Endothelial cell (in vitro differentiated cells): Measurements from ENCODE around the gene MLLT3. TPM values are rescaled to one million over a fixed set of nuclear protein-coding genes. Genes with fewer than 3 reads are reported as not detected.

Source experiments
- DNase-seq: peaks from one replicate; pipeline ENCODE4 v3.0.0; 2021; ENCODE audit warnings: low spot score
- H3K27ac Mint-ChIP-seq: one replicate; pipeline ENCODE4 v1.8.0; 2021; ENCODE audit warnings: mixed read lengths, inconsistent platforms; ENCODE audit not compliant: unreplicated experiment
- H3K27me3 Mint-ChIP-seq: one replicate; pipeline ENCODE4 v1.8.0; 2021; ENCODE audit warnings: mild to moderate bottlenecking, moderate library complexity, mixed read lengths, inconsistent platforms; ENCODE audit not compliant: unreplicated experiment
- H3K36me3 Mint-ChIP-seq: one replicate; pipeline ENCODE4 v1.8.0; 2021; ENCODE audit warnings: mild to moderate bottlenecking, low read depth, mixed read lengths, inconsistent platforms; ENCODE audit not compliant: unreplicated experiment
- H3K4me1 Mint-ChIP-seq: one replicate; pipeline ENCODE4 v1.8.0; 2021; ENCODE audit warnings: mild to moderate bottlenecking, mixed read lengths, inconsistent platforms; ENCODE audit not compliant: unreplicated experiment
- H3K4me3 Mint-ChIP-seq: one replicate; pipeline ENCODE4 v1.8.0; 2021; ENCODE audit warnings: mild to moderate bottlenecking, mixed read lengths, inconsistent platforms; ENCODE audit not compliant: unreplicated experiment
- H3K9me3 Mint-ChIP-seq: one replicate; pipeline ENCODE4 v1.8.0; 2021; ENCODE audit warnings: mixed read lengths, inconsistent platforms; ENCODE audit not compliant: unreplicated experiment
- CTCF ChIP-seq: fragments of 200-600 bp; sonication (generic); IDR thresholded peaks from one replicate; pipeline ENCODE4 v1.5.0; 2021; ENCODE audit warnings: antibody characterized with exemption; ENCODE audit not compliant: unreplicated experiment
- total RNA-seq: library from RNA; stranded (reverse); fragmentation: NEBNext Ultra II Directional; extraction: Animal tissue kit (Norgen Biotek cat#: 25700); gene quantifications from one replicate; pipeline ENCODE4 v1.2.1, GENCODE V29; 2021; ENCODE audit not compliant: unreplicated experiment

Gene MLLT3
- total RNA-seq, 1 donor from 2014 or later, result 25.2 TPM

GRCh38 chr9:20499013-20499412 is 123.3 kb downstream of the MLLT3 start:
- H3K4me1 Mint-ChIP-seq, result peaks cover 7% of the 10 kb centered on the region
- H3K36me3 Mint-ChIP-seq, result no peaks in the 10 kb centered on the region

GRCh38 chr9:20496328-20496727 is 126.0 kb downstream of the MLLT3 start:
- no peak for DNase-seq
- Mint-ChIP-seq H3K4me1 (peaks cover 18% of the 10 kb centered on the region), H3K4me3 (no peak overlapping the region), H3K27me3 (no peaks in the 10 kb centered on the region), H3K36me3 (no peaks in the 10 kb centered on the region), H3K27ac (peak overlapping the region; percentile 80), H3K9me3 (no peaks in the 10 kb centered on the region)
- no peak for TF ChIP-seq CTCF

More at GRCh38 chr9:20499013-20499412, 123.3 kb downstream of the MLLT3 start:
- Mint-ChIP-seq H3K4me3 (no peak overlapping the region), H3K9me3 (no peaks in the 10 kb centered on the region), H3K27ac (no peak overlapping the region), H3K27me3 (peaks cover 4% of the 10 kb centered on the region)
- TF ChIP-seq CTCF, result no peak
- DNase-seq, result no peak

GRCh38 chr9:20495098-20495497 is 127.2 kb downstream of the MLLT3 start:
- no peak overlapping the region for H3K4me3 Mint-ChIP-seq
- peaks cover 18% of the 10 kb centered on the region for H3K4me1 Mint-ChIP-seq
- TF ChIP-seq CTCF, result no peak
- H3K27ac Mint-ChIP-seq, result no peak overlapping the region
- no peaks in the 10 kb centered on the region for H3K27me3 Mint-ChIP-seq
- DNase-seq, result no peak
- no peaks in the 10 kb centered on the region for H3K36me3 Mint-ChIP-seq
- H3K9me3 Mint-ChIP-seq, result no peaks in the 10 kb centered on the region

GRCh38 chr9:20494035-20494434 is 128.3 kb downstream of the MLLT3 start:
- no peak for TF ChIP-seq CTCF
- Mint-ChIP-seq H3K36me3 (no peaks in the 10 kb centered on the region), H3K27ac (no peak overlapping the region), H3K4me3 (no peak overlapping the region), H3K4me1 (peaks cover 18% of the 10 kb centered on the region), H3K27me3 (no peaks in the 10 kb centered on the region), H3K9me3 (no peaks in the 10 kb centered on the region)
- DNase-seq, result no peak

GRCh38 chr9:20492772-20493171 is 129.5 kb downstream of the MLLT3 start:
- H3K27me3 Mint-ChIP-seq, result no peaks in the 10 kb centered on the region
- H3K4me1 Mint-ChIP-seq, result peaks cover 18% of the 10 kb centered on the region
- H3K36me3 Mint-ChIP-seq, result no peaks in the 10 kb centered on the region
- no peak overlapping the region for H3K4me3 Mint-ChIP-seq
- H3K27ac Mint-ChIP-seq, result no peak overlapping the region
- no peaks in the 10 kb centered on the region for H3K9me3 Mint-ChIP-seq
- DNase-seq, result no peak
- TF ChIP-seq CTCF, result no peak
